HG03066 (cell line): ENCODE measurements around the gene BSG.
"Not testable (repeated sequence)": the region's sequence is repeated elsewhere in the genome, so short reads cannot be mapped to it uniquely, and the experiment has no call there.

ENCODE experiments used
- ATAC-seq: cut with Tn5 transposase; IDR thresholded peaks from one replicate; pipeline ENCODE4 v1.9.1; 2021; ENCODE audit warnings: low read depth; ENCODE audit not compliant: unreplicated experiment

Gene BSG

GRCh38 chr19:585146-585545 lies 12.8 kb downstream of the BSG start:
- not testable (repeated sequence) for ATAC-seq

GRCh38 chr19:585551-586110 lies 13.2 kb downstream of the BSG start:
- ATAC-seq: no peak

- no peak for ATAC-seq
Observed at GRCh38 chr19:588093-588740, 15.8 kb downstream of the BSG start.

- ATAC-seq: no peak
Observed at GRCh38 chr19:588741-589692, 16.6 kb downstream of the BSG start.

- no peak for ATAC-seq
Observed at GRCh38 chr19:589693-590395, 17.4 kb downstream of the BSG start, which contains the start of gene HCN2. TSS of gene HCN2 (plus strand) at chr19:589881. CDS start at chr19:589946, 65 bp downstream.

- no peak for ATAC-seq
Observed at GRCh38 chr19:590396-590745, 18.0 kb downstream of the BSG start.

- ATAC-seq: no peak
Observed at GRCh38 chr19:590750-591098, 18.3 kb downstream of the BSG start.

GRCh38 chr19:591099-591958 lies 18.9 kb downstream of the BSG start:
- ATAC-seq: no peak

GRCh38 chr19:592101-592500 lies 19.7 kb downstream of the BSG start:
- no peak for ATAC-seq

- ATAC-seq: no peak
Observed at GRCh38 chr19:593055-593454, 20.7 kb downstream of the BSG start.

- ATAC-seq: no peak
Observed at GRCh38 chr19:593505-593904, 21.1 kb downstream of the BSG start.

- no peak for ATAC-seq
Observed at GRCh38 chr19:594265-594870, 22.0 kb downstream of the BSG start.

- no peak for ATAC-seq
Observed at GRCh38 chr19:595326-596262, 23.2 kb downstream of the BSG start.

GRCh38 chr19:596263-596655 lies 23.9 kb downstream of the BSG start:
- ATAC-seq: no peak

- ATAC-seq: no peak
Observed at GRCh38 chr19:597406-598315, 25.3 kb downstream of the BSG start.

- ATAC-seq: no peak
Observed at GRCh38 chr19:601310-601709, 28.9 kb downstream of the BSG start.

GRCh38 chr19:601790-602189 lies 29.4 kb downstream of the BSG start:
- ATAC-seq: no peak
